ENCODE results near the gene ABLIM2.

ABLIM2 gene

GRCh38 chr4:8090744-8091301, 67.8 kb downstream of the ABLIM2 start:
- DNase-seq (ENCODE audit: insufficient read length, low spot score) (no peak), FAIRE-seq (no peak)

DNA sequence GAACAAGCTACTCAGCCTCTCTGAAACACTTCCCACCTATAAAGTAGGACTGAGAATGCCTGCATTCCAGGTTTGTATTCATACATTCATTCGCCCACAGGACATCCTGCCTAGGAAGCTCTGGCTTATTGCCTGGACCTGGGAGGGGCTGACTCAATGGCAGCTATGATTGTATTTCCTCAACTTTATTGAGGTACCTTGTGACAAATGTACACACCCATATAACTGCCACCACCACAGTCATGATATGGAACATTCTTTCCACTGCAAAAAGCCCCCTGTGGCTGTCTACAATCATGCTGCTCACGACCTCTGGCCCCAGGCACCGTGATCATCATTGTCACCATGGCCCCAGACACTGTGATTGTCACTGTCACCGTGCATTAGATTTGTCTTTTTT, 68.3 kb downstream of the ABLIM2 start:
- no peak for FAIRE-seq
- DNase-seq (ENCODE audit: insufficient read length, low spot score), result no peak

GRCh38 chr4:8089862-8090261, 68.8 kb downstream of the ABLIM2 start:
- DNase-seq (ENCODE audit: insufficient read length, low spot score) (no peak), FAIRE-seq (no peak)

- DNase-seq (ENCODE audit: insufficient read length, low spot score) (no peak), FAIRE-seq (no peak)
Measured at GRCh38 chr4:8088966-8089491, 69.6 kb downstream of the ABLIM2 start.

DNA sequence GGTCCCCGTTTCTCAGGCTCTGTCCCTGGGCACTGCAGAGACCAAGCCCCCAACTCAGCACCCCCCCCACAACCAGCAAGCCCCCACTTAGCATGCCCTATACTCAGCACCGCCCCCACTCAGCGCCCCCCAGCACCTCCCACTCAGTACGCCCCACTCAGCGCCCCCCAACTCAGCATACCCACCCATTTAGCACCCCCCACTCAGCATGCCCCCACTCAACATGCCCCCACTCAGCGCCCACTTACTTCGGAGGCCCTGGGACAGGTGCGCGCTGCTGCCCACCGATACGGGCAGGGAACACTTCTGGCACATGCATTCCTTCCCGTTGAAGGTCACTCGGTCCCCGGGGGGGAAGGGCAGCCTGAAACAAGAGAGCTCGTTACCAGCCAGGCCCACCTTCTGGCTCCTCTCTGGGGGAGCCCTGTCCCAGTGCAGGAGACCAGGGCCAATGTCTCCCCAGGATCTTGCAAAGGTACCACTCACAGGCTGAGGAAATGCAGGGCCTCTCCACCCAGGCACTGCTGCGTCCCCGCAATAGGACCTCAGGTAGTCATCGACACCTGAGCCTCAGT, 70.6 kb downstream of the ABLIM2 start:
- DNase-seq (ENCODE audit: insufficient read length, low spot score), result no peak
- no peak for FAIRE-seq

- DNase-seq (ENCODE audit: insufficient read length, low spot score) (no peak), FAIRE-seq (no peak)
Measured at GRCh38 chr4:8086783-8087445, 71.7 kb downstream of the ABLIM2 start.

DNA sequence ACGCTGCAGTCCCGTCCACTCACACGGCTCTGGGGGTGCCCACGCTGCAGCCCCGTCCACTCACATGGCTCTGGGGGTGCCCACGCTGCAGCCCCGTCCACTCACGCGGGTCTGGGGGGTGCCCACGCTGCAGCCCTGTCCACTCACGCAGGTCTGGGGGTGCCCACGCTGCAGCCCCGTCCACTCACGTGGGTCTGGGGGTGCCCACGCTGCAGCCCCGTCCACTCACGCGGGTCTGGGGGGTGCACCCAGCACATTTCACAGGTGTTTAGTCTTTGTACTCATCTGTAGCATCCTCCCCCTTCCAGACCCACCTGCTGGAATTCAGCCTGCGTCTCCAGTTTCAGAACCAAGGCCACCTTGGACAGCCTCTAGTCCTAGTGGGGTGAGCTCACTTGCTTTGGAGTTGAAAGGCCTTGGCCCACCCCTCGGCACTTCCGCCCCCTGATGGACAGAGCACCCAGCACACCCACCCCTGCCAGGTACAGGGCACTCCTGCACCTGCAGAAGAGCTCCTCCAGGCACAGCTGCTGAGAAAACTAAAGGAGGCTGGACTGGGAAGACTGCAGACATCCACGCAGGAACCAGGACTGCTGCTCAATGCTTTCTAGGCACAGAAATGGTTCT, 73.0 kb downstream of the ABLIM2 start:
- FAIRE-seq (no peak), DNase-seq (ENCODE audit: insufficient read length, low spot score) (no peak)

DNA sequence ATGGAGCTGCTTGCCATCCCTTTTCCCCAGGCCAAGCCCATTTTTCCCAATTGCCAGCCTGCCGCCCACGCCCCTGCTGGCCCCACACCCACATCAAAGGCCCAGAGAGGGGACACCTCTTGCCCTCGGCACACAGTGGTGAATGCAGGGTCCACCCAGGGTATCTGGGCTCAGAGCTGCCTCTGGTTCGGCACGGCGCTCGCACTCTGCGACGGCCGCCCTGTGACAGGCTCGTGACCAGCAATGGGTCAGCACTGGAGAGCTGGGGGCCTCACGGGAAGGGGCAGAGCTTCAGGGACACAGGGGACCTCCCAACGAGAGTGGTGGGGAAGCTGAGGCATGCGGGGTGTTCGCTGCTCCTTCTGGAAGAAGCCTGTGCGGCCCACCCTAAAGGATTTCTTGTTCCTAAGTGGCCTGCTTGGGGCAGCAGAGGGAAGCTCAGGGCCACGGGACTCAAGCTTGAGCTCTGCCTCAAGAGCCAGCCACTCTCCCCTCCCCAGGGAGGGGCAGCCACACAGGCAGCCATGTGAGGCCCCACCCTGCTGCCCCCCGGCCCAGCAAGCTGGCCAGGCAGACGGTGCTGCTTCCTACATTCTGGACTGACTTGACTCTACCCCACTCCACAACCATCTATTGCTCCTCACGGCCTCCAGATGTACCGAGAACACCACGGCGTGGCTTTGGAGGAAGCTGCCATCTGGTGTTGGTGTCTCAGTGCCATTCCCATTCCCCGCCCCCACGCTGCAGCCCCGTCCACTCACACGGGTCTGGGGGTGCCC, 73.7 kb downstream of the ABLIM2 start:
- DNase-seq (ENCODE audit: insufficient read length, low spot score), result no peak
- no peak for FAIRE-seq

- FAIRE-seq (no peak), DNase-seq (ENCODE audit: insufficient read length, low spot score) (no peak)
Measured at GRCh38 chr4:8084031-8084660, 74.5 kb downstream of the ABLIM2 start.

- FAIRE-seq (no peak), DNase-seq (ENCODE audit: insufficient read length, low spot score) (no peak)
Measured at GRCh38 chr4:8083086-8083825, 75.4 kb downstream of the ABLIM2 start.

- FAIRE-seq, result no peak
- no peak for DNase-seq (ENCODE audit: insufficient read length, low spot score)
Measured at GRCh38 chr4:8082517-8083055, 76.0 kb downstream of the ABLIM2 start.

GRCh38 chr4:8081621-8082516, 76.7 kb downstream of the ABLIM2 start:
- DNase-seq (ENCODE audit: insufficient read length, low spot score) (no peak), FAIRE-seq (peak; percentile 44)

DNA sequence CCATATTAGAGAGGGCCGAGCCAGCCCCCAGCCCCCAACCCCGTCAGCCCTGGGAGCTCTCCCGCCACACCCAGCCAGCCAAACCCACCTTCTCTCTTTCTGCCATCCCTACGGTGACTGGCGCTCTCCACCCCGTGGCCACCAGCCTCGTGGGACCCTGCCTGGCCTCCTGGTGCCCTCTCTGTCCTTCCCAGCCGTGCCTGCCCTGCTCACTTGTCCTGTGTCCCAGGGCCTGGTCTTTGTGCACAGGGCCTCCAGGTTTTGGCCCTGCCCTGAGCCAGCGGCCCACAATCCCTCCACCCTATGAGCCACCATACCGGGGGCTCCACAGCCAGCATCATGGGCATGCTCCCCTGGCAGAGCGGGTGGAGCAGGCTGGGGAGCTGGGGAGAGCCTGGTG, 77.4 kb downstream of the ABLIM2 start:
- DNase-seq (ENCODE audit: insufficient read length, low spot score) (no peak), FAIRE-seq (no peak)

DNA sequence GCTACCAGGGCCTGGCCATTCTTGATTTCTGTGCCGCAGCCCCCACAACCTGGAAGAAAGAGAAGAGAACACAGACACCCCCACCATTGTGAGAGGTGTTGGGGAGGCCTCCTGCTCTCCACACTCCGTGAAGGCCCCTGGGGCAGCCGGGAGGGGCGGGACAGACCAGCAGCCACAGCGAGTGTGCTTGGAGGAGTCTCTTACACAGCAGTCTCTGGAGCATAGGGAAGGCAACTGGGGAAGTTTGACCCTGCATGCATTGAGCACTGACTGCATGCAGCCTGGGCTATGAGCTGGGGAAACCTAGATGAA, 77.9 kb downstream of the ABLIM2 start:
- DNase-seq (ENCODE audit: insufficient read length, low spot score), result no peak
- FAIRE-seq, result no peak

DNA sequence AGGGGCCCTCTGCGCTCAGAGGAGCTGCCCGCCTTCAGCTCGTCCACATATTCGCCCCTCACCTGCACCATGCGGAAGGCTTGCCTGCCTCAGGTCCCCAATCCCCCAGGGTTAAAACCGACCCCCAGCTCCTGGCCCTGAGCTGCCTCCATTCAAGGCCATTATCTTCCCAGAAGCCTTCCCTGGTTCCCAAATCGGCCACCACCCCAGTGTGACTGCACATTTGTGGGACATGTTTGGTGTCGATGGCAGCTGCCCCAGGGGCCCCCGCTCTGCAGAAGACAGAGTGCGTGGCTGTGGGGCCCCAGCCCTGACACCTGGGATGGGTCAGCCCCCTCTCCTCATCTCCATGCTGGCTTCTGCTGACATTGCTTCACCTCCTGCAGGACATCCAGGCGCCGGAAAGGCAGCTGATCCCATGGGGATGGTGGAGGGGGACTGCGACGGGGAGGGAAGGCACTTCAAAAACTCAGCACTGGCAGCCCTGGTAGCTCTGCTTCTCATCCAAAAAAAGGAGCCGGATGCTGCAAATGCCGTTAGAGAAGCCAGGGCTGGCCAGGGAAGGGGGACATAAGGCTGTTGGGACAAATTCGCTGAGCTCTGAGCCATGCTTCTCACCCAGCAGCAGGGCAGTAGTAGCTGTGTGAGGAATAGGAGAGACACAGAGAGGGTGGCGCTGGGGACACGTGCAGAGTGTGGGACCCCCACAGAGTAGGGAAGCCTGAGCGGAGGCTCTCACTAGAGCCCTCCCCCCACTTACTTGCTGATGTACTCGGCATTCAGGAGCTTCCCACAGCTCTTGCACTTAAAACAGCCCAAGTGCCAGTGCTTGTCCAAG, 78.5 kb downstream of the ABLIM2 start:
- DNase-seq (ENCODE audit: insufficient read length, low spot score) (no peak), FAIRE-seq (no peak)

DNA sequence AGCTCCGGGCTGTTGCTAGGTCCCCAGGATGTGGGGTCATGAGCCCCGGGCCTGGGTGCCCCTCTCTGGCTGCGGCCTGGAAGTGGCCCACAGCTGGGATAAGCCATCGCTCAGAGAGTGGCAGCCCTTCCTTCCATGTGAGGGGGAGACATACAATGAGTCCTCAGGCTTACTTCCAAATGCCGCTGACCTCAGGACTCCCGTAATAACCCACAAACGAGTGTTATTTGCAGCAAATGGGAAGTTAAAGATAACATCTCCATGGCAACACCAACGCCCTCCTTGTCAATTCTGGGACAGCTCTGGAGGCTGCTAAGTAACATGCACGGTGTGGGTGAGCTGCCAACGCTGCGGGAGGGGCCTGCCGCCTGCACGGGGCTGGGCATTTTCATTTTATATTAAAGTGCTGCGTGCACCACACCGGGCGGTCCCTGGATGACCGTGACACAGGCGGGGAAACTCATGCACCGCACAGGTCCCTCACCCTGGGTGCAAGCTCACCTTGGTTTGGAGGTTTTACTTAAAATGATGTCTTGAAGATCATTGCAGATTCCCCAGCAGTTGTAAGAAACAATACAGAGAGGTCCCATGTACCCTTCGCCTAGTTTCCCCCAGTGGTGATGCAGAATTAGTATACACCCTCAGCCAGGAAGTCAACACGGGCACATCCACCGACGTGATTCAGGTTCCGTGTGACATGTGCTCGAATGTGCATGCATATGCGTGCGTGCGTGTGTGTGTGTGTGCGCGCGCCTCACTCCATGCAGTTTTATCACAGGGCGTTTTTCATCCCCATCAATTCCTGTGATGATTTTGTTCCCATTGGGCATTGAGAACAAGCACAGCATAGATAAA, 79.4 kb downstream of the ABLIM2 start:
- FAIRE-seq (peak; percentile 31), DNase-seq (ENCODE audit: insufficient read length, low spot score) (no peak)

DNA sequence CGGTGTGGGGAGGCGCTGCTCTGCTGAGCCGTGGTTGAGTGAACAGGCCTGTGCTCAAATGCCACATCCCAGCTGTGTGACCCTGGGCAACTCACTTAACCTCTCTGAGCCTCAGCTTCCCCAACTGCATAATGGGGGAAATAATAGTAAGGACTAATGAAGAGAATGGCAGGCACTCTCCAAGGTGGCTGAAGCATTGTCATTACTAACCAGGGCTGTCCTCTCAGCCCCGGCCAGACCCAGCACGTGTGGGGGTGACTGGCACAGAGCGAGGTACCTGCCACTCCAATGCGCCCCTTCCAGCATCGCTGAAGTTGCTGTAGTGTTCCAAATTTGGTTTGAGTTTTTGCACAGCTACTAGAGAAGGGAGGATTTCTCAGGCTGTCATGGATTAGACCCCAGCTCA, 80.0 kb downstream of the ABLIM2 start:
- no peak for FAIRE-seq
- DNase-seq (ENCODE audit: insufficient read length, low spot score), result no peak
